Motor neuron (in vitro differentiated cells): Measurements from ENCODE around the gene OR56A3. TPM values are rescaled to one million over a fixed set of nuclear protein-coding genes. Genes with fewer than 3 reads are reported as not detected.

Experiments
- ATAC-seq, 8 experiments: fragments of 200-7000 bp; cut with Tn5 transposase; replicated peaks in 6 of 8; 2 replicates each; pipeline ENCODE4 v1.8.0; 2021; ENCODE audit warnings: mild to moderate bottlenecking in 8 of 8, moderate library complexity in 8 of 8
- H3K27ac ChIP-seq, 2 donors: fragments of 250-450 bp; sonication (Bioruptor Pico); 2 replicates each; pipeline ENCODE4 v1.9.0; 2021; ENCODE audit warnings: antibody characterized with exemption in 2 of 2, mild to moderate bottlenecking in 2 of 2, moderate library complexity in 1 of 2
- H3K4me1 ChIP-seq, 2 donors: fragments of 250-450 bp; sonication (Bioruptor Pico); replicated peaks in 1 of 2; 2 replicates each; pipeline ENCODE4 v1.6.1; 2021; ENCODE audit warnings: antibody characterized with exemption in 2 of 2, mild to moderate bottlenecking in 2 of 2, moderate library complexity in 1 of 2
- H3K4me3 ChIP-seq, 5 donors: fragments of 250-450 bp; sonication (Bioruptor Pico); 2 replicates each; pipeline ENCODE4 v1.9.0; 2021; ENCODE audit warnings: antibody characterized with exemption in 5 of 5, mild to moderate bottlenecking in 5 of 5, moderate library complexity in 4 of 5
- WGBS, 10 experiments: fragments of 450-650 bp; shearing (Covaris generic); methylation state at CpG; one replicate each; pipeline ENCODE4 v1.0.0; 2022; 5-methylcytosine and 5-hydroxymethylcytosine counted together
- in situ Hi-C, 9 experiments: fragments of 400-800 bp; cut with MboI; loops; one replicate each; pipeline ENCODE4 v1.15.0; 2021; ENCODE audit warnings: low sequenced_read_pairs in 9 of 9, low pct_unique_long_range_greater_than_20kb in 2 of 9; ENCODE audit not compliant: unreplicated experiment in 9 of 9
- total RNA-seq, 8 experiments: library from RNA; unstranded; fragments of 300-600 nt; gene quantifications; 2 replicates each; pipeline versions ENCODE4 v1.2.3 to v1.2.4, GENCODE V29; 2022

OR56A3 gene, protein sequence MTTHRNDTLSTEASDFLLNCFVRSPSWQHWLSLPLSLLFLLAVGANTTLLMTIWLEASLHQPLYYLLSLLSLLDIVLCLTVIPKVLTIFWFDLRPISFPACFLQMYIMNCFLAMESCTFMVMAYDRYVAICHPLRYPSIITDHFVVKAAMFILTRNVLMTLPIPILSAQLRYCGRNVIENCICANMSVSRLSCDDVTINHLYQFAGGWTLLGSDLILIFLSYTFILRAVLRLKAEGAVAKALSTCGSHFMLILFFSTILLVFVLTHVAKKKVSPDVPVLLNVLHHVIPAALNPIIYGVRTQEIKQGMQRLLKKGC
- total RNA-seq, result under 1 TPM in 5 of 8 experiments, not detected in 3; 0.08 to 0.80 (median 0.10) TPM

DNA sequence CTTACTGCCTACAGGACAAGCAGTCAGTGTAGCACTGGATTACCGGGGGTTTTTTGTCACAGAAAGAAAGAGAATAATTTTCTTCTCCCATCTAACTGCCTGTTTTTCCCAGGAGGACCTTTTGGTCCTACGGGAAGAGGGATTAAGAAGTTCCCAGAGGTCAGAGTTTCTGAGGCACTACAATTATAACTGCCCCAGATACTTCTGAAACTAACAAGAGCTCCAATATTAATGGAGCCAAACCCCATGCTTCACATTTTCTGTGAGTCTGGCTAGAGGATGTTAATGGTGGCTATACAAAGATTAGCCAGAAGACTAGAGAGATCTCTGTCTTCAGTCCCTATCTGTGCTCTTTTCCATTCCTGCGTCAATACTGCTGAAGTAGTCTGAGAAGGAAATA is at the start of gene OR56A3:
TSS of gene OR56A3 (plus strand) at position 301 of the 400 bp plus-strand sequence. CDS start 5,096 bp downstream, outside the sequence.
- no peak within 1 kb of the TSS for H3K27ac ChIP-seq
- no peak for ATAC-seq
- no peak within 1 kb of the TSS for H3K4me3 ChIP-seq
- in situ Hi-C loops, result no loop called here
- 0 to 92% (median 65%) methylated on average over 1 to 3 of the region's 3 CpGs; no CpG with 5 or more reads in 2 of the 10 experiments for WGBS, 10 experiments
- H3K4me1 ChIP-seq, result no peaks in the 10 kb centered on the region

DNA sequence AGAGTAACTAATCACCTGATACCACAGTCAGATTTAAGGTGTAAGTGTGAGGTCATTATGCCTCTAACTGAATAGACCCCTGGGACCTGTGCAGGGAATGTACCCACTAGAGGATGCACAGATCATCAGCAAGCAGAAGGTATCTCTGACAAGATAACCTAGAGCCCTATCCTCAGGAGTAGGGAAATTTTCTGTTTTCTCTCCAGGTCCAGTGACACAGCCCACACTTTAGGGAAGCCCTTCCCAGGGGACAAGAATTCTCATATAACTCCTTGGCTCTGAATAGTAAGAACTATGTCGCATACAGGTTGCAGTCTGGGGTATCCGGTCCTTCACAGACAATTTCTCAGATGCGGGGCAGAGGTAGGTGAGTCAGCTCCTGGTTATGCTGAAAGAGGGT is 49.1 kb upstream of the OR56A3 start, which contains the start of gene OR52E5:
TSS of gene OR52E5 (plus strand) at position 301 of the 400 bp plus-strand sequence. CDS start 7,569 bp downstream, outside the sequence.
- in situ Hi-C loops, result no loop called here
- Histone ChIP-seq H3K4me1 (peaks cover 0 to 8% of the 10 kb centered on the region in 2 donors), H3K27ac (no peak within 1 kb of the TSS), H3K4me3 (no peak within 1 kb of the TSS)
- no peak for ATAC-seq
- 40 to 100% (median 88%) methylated on average over 1 to 3 of the region's 3 CpGs; no CpG with 5 or more reads in 2 of the 10 experiments for WGBS, 10 experiments

DNA sequence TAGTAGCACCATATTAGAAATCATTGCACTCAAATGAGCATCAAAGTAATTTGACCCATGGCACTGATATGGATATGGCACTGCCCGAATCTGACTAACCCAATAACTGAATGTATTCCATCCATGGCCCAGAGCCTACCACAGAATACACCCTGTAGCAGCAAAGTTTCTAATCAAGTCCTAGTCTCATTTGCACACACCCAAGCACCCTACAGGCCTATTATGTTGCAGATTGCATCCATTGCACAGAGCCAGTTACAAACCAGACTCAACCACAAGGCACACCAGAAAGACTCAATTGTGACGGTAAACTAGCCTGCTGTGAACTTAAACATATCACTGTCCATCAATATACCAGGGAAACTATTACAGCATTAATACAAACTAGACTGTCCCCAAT is 42.5 kb upstream of the OR56A3 start:
- in situ Hi-C loops, result no loop called here
- no peaks in the 10 kb centered on the region for H3K4me1 ChIP-seq
- ATAC-seq, result peak in 2 of 8 experiments; percentile 41 to 57
- no peak overlapping the region for H3K27ac ChIP-seq
- WGBS, 10 experiments, result 0 to 53% (median 32%) methylated on average over 1 to 2 of the region's 2 CpGs; no CpG with 5 or more reads in 6 of the 10 experiments
- no peak overlapping the region for H3K4me3 ChIP-seq

DNA sequence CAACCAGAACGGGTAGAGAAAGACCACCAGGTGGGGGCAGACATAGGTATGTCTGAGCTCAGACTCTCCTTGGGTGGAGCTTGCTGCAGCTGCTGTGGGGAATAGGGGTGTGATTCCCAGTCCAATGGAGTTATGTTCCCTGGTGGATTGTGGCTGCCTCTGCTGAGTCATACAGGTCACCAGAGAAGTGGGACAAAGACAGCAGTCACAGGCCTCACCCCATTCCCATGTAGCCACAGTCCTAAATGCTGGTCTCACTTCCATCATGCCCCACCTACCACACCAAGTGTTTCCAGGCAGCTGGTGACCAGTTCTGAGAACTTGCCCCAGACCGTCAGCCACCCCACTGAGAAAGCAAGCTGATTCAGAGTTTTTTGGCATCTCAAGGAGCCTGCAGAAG is 31.5 kb upstream of the OR56A3 start:
- Histone ChIP-seq H3K4me3 (no peak overlapping the region), H3K27ac (no peak overlapping the region), H3K4me1 (no peaks in the 10 kb centered on the region)
- WGBS, 10 experiments, result 0 to 100% (median 75%) methylated on average over 1 to 2 of the region's 2 CpGs; no CpG with 5 or more reads in 3 of the 10 experiments
- peak in 2 of 8 experiments; percentile 71 to 98 for ATAC-seq
- in situ Hi-C loops, result no loop called here

DNA sequence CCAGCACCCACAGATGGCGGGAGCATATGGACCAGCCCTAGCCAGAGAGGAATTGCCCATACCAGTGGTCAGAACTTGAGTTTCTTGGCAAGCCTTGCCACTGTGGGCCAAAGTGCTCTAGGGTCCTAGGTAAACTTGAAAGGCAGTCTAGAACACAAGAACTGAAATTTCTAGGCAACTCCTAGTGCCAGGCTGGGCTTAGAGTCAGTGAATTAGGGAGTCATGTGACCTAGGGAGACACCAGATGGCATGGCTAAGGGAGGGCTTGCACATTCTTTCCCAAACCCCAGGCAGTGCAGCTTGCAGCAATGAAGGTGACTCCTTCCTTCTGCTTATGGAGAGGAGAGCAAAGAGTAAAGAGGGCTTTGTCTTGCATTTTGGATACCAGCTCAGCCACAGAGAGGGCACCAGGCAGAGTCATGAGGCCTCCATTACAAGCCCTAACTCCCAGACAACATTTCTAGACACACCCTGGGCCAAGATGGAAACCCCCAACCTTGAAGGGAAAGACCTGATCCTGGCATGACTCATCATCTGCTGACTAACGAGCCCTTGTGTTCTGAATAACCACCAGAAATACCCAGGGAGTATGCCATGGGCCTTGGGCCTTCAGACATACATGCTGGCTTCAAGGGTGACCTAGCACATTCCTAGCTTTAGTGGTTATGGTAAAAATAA is 19.2 kb upstream of the OR56A3 start:
- Histone ChIP-seq H3K4me1 (no peaks in the 10 kb centered on the region), H3K4me3 (no peak overlapping the region), H3K27ac (no peak overlapping the region)
- WGBS, 10 experiments, result 80 to 100% (median 94%) methylated on average over 1 of the region's 2 CpGs; no CpG with 5 or more reads in 6 of the 10 experiments
- peak in 2 of 8 experiments; percentile 94 to 96 for ATAC-seq
- in situ Hi-C loops, result no loop called here

DNA sequence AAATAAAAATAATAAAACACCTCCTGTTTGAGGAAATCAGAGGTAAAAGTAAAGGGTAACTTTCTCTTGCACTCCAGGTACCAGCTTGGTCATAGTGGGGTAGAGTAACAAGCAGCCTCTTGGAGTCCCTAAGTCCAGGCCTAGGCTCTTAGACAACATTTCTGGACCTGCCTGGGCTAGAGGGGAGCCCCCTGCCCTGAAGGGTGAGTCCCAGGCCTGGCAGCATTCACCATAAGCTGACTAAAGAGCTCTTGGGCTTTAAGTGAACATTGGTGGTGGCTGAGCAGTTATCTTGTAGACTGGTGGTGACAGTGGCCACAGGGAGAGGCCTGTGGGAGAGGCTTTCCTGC is 18.6 kb upstream of the OR56A3 start:
- Histone ChIP-seq H3K27ac (no peak overlapping the region), H3K4me1 (no peaks in the 10 kb centered on the region), H3K4me3 (no peak overlapping the region)
- in situ Hi-C loops, result no loop called here
- peak in 1 of 8 experiments; percentile 24 for ATAC-seq

DNA sequence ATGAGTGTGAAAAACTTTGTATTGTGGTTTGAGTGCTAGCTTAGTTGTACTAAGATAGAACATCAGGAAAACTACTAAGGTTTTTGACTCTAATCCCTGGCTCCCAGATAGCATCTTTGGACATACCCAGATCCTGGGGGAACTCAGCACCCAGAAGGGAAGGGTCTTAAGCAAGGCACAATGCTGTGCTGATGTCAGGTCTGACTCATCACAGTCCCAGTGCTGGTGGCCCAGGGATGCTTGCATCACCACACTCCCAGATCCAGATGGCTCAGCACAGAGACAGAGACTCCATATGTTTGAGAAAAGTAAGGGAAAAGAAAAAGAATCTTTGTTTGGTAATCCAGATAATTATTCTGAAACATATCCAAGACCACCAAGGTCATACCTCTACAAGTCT is 18.3 kb upstream of the OR56A3 start:
- no peaks in the 10 kb centered on the region for H3K4me1 ChIP-seq
- in situ Hi-C loops, result no loop called here
- peak in 2 of 8 experiments; percentile 44 to 57 for ATAC-seq
- H3K4me3 ChIP-seq, result no peak overlapping the region
- no peak overlapping the region for H3K27ac ChIP-seq

DNA sequence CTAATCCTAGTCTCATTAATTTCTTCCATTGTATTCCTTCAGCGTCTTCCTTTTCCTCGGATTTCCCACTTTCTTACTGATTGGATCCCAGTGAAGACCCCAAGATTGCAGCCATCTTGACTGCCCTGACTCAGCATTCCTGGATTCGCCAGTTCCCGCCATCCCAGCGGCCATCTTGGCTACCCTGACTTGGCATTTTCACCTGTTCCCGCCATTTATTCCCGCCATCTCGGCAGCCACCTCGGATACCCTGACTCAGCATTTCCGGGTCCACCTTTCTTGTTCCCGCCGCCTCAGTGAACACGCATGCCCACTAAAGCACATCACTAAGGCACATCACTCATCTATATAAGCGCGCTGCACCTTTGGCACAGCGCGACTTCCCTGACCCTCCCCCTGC is 13.8 kb upstream of the OR56A3 start:
- H3K4me1 ChIP-seq, result no peaks in the 10 kb centered on the region
- H3K27ac ChIP-seq, result no peak overlapping the region
- in situ Hi-C loops, result no loop called here
- no peak for ATAC-seq
- 42 to 100% (median 84%) methylated on average over 1 to 13 of the region's 17 CpGs for WGBS, 10 experiments
- H3K4me3 ChIP-seq, result no peak overlapping the region

DNA sequence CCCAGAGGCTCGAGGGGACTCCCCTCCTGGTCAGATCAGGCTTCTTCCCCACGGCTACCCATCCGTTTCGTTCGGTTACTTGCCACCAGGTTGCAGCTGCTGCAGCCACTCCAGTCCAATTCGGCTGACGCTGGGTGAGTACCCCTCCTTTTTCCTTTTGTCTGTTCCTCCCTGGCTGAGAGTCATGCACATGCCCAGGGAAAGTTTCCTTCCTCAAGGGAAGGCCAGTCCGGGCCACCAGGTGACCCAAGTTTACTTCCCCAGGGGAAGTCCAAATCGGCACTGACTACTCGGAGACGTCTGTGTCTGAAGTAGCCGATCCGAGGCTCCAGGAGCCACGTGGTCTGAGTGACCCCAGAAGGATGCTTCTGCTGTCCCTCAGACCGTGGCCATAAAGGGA is 13.2 kb upstream of the OR56A3 start:
- 0 to 87% (median 79%) methylated on average over 1 to 9 of the region's 15 CpGs; no CpG with 5 or more reads in 4 of the 10 experiments for WGBS, 10 experiments
- Histone ChIP-seq H3K4me1 (no peaks in the 10 kb centered on the region), H3K27ac (no peak overlapping the region), H3K4me3 (no peak overlapping the region)
- in situ Hi-C loops, result no loop called here
- ATAC-seq, result no peak

DNA sequence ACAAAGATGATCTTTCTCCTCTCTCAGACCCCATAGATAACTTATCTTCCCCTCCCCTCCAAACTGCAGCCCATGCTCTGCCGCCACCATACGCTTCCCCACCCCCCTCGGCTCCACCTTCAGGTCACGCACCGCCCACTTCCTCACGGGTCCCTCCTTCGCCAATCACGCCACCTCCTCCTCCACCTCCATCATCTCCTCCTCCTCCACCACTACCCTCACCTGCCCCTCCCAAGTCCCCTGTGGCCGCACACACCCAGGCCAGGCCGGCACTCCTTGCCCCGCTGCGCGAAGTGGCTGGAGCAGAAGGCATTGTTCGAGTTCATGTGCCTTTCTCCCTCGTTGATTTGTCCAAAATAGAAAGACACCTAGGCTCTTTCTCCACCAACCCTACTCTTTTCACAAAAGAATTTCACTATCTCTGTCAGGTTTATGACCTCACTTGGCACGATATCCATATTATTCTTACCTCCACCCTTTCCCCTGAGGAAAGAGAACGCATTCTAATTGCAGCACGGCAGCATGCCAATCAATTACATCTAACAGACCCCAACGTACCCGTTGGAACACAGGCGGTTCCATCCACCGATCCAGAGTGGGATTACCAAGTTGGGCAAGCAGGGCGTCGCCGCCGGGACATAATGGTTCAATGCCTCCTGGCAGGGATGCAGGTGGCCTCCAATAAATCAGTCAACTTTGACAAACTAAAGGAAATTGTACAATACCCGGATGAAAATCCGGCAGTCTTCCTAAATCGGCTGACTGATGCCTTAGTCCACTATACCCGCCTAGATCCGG is 12.3 kb upstream of the OR56A3 start:
- in situ Hi-C loops, result no loop called here
- ATAC-seq, result no peak
- H3K4me1 ChIP-seq, result no peaks in the 10 kb centered on the region
- 0 to 92% (median 83%) methylated on average over 1 to 17 of the region's 31 CpGs; no CpG with 5 or more reads in 1 of the 10 experiments for WGBS, 10 experiments
- H3K27ac ChIP-seq, result no peak overlapping the region
- no peak overlapping the region for H3K4me3 ChIP-seq

DNA sequence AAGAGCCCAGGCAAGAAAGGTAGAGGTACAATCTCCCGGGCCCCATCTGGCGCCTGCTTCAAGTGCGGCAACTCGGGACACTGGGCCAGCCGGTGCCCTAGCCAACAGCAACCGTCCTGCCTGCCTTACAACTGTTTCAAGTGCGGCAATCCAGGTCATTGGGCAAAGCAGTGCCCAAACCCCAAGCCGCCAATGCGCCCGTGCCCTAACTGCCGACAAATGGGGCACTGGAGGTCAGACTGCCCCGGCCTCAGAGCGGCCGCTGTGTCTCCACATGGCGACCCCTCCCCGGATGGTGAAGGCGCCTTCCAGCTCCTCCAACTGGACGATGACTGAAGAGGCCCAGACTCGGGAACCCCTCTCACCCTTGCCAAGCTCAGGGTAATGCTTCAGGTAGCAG is 11.4 kb upstream of the OR56A3 start:
- ATAC-seq, result no peak
- in situ Hi-C loops, result no loop called here
- no peak overlapping the region for H3K4me3 ChIP-seq
- WGBS, 10 experiments, result 80 to 100% (median 91%) methylated on average over 1 to 11 of the region's 19 CpGs; no CpG with 5 or more reads in 4 of the 10 experiments
- H3K4me1 ChIP-seq, result no peaks in the 10 kb centered on the region
- no peak overlapping the region for H3K27ac ChIP-seq

DNA sequence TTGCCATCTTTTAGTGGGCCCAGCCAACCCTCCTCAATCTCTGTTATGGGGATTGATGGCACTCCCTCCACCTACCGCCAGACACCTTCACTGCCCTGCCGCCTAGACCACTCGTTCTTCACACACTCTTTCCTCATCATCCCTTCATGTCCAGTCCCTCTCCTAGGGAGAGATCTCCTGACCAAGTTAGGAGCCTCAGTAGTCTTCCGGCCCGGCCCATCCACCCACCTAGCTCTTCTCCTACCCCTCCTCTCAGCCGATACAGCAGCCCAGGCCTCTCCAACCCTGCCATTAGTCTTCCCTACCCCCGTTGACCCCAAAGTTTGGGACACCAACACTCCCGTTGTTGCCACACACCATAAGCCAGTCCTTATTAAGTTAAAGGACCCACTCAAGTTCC is 11.0 kb upstream of the OR56A3 start:
- WGBS, 10 experiments, result 0 to 100% (median 85%) methylated on average over 1 to 7 of the region's 8 CpGs; no CpG with 5 or more reads in 1 of the 10 experiments
- Histone ChIP-seq H3K27ac (no peak overlapping the region), H3K4me3 (no peak overlapping the region), H3K4me1 (no peaks in the 10 kb centered on the region)
- no peak for ATAC-seq
- in situ Hi-C loops, result no loop called here

DNA sequence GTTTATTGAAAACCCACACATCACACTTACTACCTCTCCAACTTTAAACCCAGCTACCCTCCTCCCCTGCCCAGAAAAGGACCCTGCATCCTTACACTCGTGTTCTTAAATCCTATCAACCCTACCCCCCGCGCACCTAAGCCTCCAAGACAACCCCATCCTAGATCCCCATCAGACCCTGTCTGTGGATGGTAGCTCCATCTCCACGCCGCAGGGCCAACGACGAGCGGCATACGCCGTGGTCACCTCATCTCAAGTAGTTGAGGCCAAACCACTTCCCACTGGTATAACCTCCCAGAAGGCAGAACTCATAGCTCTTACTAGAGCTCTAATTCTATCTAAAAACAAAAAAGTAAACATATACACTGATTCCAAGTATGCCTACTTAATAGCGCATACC is 9.4 kb upstream of the OR56A3 start:
- no peak for ATAC-seq
- no peak overlapping the region for H3K27ac ChIP-seq
- WGBS, 10 experiments, result 11 to 100% (median 95%) methylated on average over 1 to 10 of the region's 11 CpGs; no CpG with 5 or more reads in 2 of the 10 experiments
- H3K4me1 ChIP-seq, result no peaks in the 10 kb centered on the region
- in situ Hi-C loops, result no loop called here
- no peak overlapping the region for H3K4me3 ChIP-seq
